NT2/D1 (cell line): Measurements from ENCODE around the gene FLOT1.

Experiments
- SUZ12 ChIP-seq: IDR thresholded peaks from 2 replicates; pipeline ENCODE4 v1.6.1; 2011; ENCODE audit not compliant: insufficient read length, insufficient read depth; ENCODE audit errors: extremely low read depth
- YY1 ChIP-seq: IDR thresholded peaks from 2 replicates; pipeline ENCODE4 v1.6.1; 2011; ENCODE audit not compliant: insufficient read length, insufficient read depth
- ZNF274 ChIP-seq: IDR thresholded peaks from 2 replicates; pipeline ENCODE4 v1.6.1; 2011; ENCODE audit warnings: mild to moderate bottlenecking, low read depth, low read length

- TF ChIP-seq ZNF274: no peak
- TF ChIP-seq SUZ12: no peak
- TF ChIP-seq YY1: no peak
Observed at GRCh38 chr6:30757261-30757904, 14.9 kb upstream of the FLOT1 start.
